ENCODE results near the gene ADAMTSL1. TPM values are rescaled to one million over a fixed set of nuclear protein-coding genes. Genes with fewer than 3 reads are reported as not detected.

ADAMTSL1 gene
- total RNA-seq, 1 experiment from 2014 or later: not detected

DNA sequence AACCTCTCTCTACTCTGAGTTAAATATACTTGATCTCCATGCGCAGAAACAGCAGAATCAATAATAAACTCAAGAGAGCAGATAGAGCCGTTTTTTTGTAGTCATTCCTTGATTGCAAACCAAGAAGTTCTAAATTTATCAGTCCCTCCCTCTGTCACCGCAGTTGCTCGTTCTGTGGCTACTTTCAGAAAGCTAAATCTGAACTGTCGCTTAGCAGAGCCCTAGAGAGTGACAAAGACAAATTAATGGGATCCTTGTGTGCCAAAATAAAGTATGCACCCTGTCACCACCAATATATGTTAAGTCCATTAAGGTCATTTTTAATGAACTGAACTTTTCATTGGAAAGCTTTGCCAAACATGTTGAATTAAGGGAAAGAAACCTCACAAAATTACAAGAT is 218.3 kb downstream of the ADAMTSL1 start:
- Histone ChIP-seq H3K9me2 (ENCODE audit: insufficient read depth) (no peaks in the 10 kb centered on the region), H3K79me2 (ENCODE audit: insufficient read depth, low read length) (no peaks in the 10 kb centered on the region), H3K9me3 (ENCODE audit: control insufficient read depth in 1 of 2, insufficient read depth in 1 of 2, low read depth in 1 of 2, low read length in 2 of 2) (no peaks in the 10 kb centered on the region), H2AFZ (ENCODE audit: low read depth, low read length, poor library complexity, severe bottlenecking) (no peak overlapping the region), H4K20me1 (ENCODE audit: insufficient read depth) (no peaks in the 10 kb centered on the region; the same call in 1 of the 2 replicates), H3K4me1 (ENCODE audit: control insufficient read depth in 1 of 2, insufficient read depth in 2 of 2, low read length in 2 of 2) (no peaks in the 10 kb centered on the region), H3K4me2 (ENCODE audit: low read length) (no peak overlapping the region), H3K27ac (ENCODE audit: low read depth, low read length) (no peak overlapping the region), H3K4me3 (replicated peaks in 1 of 2; ENCODE audit: low read depth in 1 of 2, low read length in 2 of 2) (no peak overlapping the region), H3K27me3 (ENCODE audit: insufficient read depth, low read length) (0 out of 2 replicates have a peak, but pooled peaks cover 5% of the 10 kb centered on the region), H3K9ac (ENCODE audit: low read length) (no peak overlapping the region), H3K36me3 (ENCODE audit: control insufficient read depth in 1 of 2, insufficient read depth in 2 of 2, low read length in 2 of 2) (no peaks in the 10 kb centered on the region)
- CTCF ChIA-PET: no interaction called here
- ATAC-seq: no peak
- RAD21 ChIA-PET (ENCODE audit: low non-redundant PET in 1 of 2, low total read pairs in 2 of 2, uncharacterized antibody in 2 of 2, unreplicated experiment in 2 of 2): no interaction called here
- BruUV-seq (replicated peaks): no TSS peak
- no peak for DNase-seq (ENCODE audit: low read depth, low spot score)
- intact Hi-C loops (cut with micrococcal nuclease): no loop called here
- POLR2A ChIA-PET: no interaction called here
- no peak for TF ChIP-seq CBX3 (IDR thresholded peaks at IDR 0.05; ENCODE audit: low read depth)
- TF ChIP-seq POLR2A (IDR thresholded peaks at IDR 0.05; ENCODE audit: borderline replicate concordance, extremely low read depth, insufficient read depth, insufficient read length): no peak
- TF ChIP-seq ELF1 (IDR thresholded peaks at IDR 0.05; ENCODE audit: borderline replicate concordance, low read depth): no peak
- TF ChIP-seq, protein P1, sequence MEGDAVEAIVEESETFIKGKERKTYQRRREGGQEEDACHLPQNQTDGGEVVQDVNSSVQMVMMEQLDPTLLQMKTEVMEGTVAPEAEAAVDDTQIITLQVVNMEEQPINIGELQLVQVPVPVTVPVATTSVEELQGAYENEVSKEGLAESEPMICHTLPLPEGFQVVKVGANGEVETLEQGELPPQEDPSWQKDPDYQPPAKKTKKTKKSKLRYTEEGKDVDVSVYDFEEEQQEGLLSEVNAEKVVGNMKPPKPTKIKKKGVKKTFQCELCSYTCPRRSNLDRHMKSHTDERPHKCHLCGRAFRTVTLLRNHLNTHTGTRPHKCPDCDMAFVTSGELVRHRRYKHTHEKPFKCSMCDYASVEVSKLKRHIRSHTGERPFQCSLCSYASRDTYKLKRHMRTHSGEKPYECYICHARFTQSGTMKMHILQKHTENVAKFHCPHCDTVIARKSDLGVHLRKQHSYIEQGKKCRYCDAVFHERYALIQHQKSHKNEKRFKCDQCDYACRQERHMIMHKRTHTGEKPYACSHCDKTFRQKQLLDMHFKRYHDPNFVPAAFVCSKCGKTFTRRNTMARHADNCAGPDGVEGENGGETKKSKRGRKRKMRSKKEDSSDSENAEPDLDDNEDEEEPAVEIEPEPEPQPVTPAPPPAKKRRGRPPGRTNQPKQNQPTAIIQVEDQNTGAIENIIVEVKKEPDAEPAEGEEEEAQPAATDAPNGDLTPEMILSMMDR (IDR thresholded peaks at IDR 0.05 in 2 of 3, conservative IDR thresholded peaks at IDR 0.05 in 1 of 3; ENCODE audit: borderline replicate concordance in 1 of 3, insufficient read depth in 1 of 3, low read depth in 2 of 3, low read length in 2 of 3): no peak
- TF ChIP-seq EGR1 (IDR thresholded peaks at IDR 0.05; ENCODE audit: low read depth): no peak
- no peak for TF ChIP-seq EZH2 (IDR thresholded peaks at IDR 0.05)
- no peak for TF ChIP-seq ZNF274 (IDR thresholded peaks at IDR 0.05; ENCODE audit: low read depth, low read length)
- no peak for TF ChIP-seq POLR2AphosphoS5 (IDR thresholded peaks at IDR 0.05; ENCODE audit: low read depth, low read length)
- no peak for TF ChIP-seq FOSL1 (IDR thresholded peaks at IDR 0.05; ENCODE audit: low read depth)
- no peak for TF ChIP-seq SRF (IDR thresholded peaks at IDR 0.05; ENCODE audit: low read depth)
- no peak for TF ChIP-seq EZH2phosphoT487 (IDR thresholded peaks at IDR 0.05; ENCODE audit: borderline replicate concordance)
- TF ChIP-seq, protein P2, sequence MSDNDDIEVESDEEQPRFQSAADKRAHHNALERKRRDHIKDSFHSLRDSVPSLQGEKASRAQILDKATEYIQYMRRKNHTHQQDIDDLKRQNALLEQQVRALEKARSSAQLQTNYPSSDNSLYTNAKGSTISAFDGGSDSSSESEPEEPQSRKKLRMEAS (IDR thresholded peaks at IDR 0.05): no peak
- TF ChIP-seq, protein P3, sequence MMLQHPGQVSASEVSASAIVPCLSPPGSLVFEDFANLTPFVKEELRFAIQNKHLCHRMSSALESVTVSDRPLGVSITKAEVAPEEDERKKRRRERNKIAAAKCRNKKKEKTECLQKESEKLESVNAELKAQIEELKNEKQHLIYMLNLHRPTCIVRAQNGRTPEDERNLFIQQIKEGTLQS (IDR thresholded peaks at IDR 0.05): no peak
- no peak for TF ChIP-seq CEBPB (IDR thresholded peaks at IDR 0.05; ENCODE audit: low read depth)
- TF ChIP-seq, protein P4, sequence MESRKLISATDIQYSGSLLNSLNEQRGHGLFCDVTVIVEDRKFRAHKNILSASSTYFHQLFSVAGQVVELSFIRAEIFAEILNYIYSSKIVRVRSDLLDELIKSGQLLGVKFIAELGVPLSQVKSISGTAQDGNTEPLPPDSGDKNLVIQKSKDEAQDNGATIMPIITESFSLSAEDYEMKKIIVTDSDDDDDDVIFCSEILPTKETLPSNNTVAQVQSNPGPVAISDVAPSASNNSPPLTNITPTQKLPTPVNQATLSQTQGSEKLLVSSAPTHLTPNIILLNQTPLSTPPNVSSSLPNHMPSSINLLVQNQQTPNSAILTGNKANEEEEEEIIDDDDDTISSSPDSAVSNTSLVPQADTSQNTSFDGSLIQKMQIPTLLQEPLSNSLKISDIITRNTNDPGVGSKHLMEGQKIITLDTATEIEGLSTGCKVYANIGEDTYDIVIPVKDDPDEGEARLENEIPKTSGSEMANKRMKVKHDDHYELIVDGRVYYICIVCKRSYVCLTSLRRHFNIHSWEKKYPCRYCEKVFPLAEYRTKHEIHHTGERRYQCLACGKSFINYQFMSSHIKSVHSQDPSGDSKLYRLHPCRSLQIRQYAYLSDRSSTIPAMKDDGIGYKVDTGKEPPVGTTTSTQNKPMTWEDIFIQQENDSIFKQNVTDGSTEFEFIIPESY (IDR thresholded peaks at IDR 0.05; ENCODE audit: extremely low read depth, insufficient replicate concordance, low read length): no peak
- TF ChIP-seq JUND (IDR thresholded peaks at IDR 0.05): no peak
- TF ChIP-seq ZFX (IDR thresholded peaks at IDR 0.05): no peak
- TF ChIP-seq RAD21 (IDR thresholded peaks at IDR 0.05; ENCODE audit: low read depth): no peak
- TF ChIP-seq, protein P5, sequence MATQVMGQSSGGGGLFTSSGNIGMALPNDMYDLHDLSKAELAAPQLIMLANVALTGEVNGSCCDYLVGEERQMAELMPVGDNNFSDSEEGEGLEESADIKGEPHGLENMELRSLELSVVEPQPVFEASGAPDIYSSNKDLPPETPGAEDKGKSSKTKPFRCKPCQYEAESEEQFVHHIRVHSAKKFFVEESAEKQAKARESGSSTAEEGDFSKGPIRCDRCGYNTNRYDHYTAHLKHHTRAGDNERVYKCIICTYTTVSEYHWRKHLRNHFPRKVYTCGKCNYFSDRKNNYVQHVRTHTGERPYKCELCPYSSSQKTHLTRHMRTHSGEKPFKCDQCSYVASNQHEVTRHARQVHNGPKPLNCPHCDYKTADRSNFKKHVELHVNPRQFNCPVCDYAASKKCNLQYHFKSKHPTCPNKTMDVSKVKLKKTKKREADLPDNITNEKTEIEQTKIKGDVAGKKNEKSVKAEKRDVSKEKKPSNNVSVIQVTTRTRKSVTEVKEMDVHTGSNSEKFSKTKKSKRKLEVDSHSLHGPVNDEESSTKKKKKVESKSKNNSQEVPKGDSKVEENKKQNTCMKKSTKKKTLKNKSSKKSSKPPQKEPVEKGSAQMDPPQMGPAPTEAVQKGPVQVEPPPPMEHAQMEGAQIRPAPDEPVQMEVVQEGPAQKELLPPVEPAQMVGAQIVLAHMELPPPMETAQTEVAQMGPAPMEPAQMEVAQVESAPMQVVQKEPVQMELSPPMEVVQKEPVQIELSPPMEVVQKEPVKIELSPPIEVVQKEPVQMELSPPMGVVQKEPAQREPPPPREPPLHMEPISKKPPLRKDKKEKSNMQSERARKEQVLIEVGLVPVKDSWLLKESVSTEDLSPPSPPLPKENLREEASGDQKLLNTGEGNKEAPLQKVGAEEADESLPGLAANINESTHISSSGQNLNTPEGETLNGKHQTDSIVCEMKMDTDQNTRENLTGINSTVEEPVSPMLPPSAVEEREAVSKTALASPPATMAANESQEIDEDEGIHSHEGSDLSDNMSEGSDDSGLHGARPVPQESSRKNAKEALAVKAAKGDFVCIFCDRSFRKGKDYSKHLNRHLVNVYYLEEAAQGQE (IDR thresholded peaks at IDR 0.05; ENCODE audit: low read depth): no peak
